ENCODE results near the gene SERTM2. TPM values are rescaled to one million over a fixed set of nuclear protein-coding genes. Genes with fewer than 3 reads are reported as not detected.

The SERTM2 gene
- total and polyA plus RNA-seq, 4 donors: 0.02 to 0.03 TPM; not detected in 2

DNA sequence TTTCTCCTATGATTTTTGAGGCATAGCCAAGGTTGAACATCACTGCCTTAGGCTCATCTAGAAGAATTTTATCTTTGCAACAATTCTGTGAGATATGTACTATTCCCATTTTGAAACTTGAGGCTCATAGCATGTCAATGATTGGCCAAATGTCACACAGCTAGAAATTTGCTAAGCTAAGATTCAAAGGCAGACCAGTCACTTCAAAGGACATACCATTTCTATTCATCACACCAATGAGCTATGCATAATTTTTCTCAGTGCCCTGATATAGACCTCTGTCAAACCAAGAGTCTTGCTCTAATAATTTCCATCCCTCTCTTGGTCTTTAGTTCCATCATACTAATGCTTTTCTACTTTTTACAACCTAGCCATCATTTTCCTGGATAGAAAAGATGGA is 27.6 kb upstream of the SERTM2 start:
- Histone ChIP-seq H3K27ac (ENCODE audit: low read depth in 1 of 2, low read length in 1 of 2) (no peak overlapping the region), H3K4me1 (ENCODE audit: control insufficient read depth in 5 of 5, insufficient read depth in 5 of 5, low read length in 5 of 5) (no peaks in the 10 kb centered on the region), H3K4me3 (no peak overlapping the region), H3K9ac (ENCODE audit: insufficient read depth in 1 of 2, low read length in 2 of 2) (no peak overlapping the region), H3K36me3 (ENCODE audit: control insufficient read depth in 4 of 4, insufficient read depth in 4 of 4, low read length in 4 of 4) (no peaks in the 10 kb centered on the region), H3K27me3 (ENCODE audit: control insufficient read depth in 3 of 3, insufficient read depth in 3 of 3, low read length in 2 of 3) (peaks cover 0 to 32% (median 0%) of the 10 kb centered on the region in 3 donors), H3K9me3 (ENCODE audit: control insufficient read depth in 4 of 4, insufficient read depth in 3 of 4, low read length in 3 of 4) (peaks cover 0 to 6% (median 0%) of the 10 kb centered on the region in 4 donors)
- no peak for DNase-seq
- no peak for ATAC-seq (ENCODE audit: insufficient read depth, low FRiP score)
- TF ChIP-seq, protein P1, sequence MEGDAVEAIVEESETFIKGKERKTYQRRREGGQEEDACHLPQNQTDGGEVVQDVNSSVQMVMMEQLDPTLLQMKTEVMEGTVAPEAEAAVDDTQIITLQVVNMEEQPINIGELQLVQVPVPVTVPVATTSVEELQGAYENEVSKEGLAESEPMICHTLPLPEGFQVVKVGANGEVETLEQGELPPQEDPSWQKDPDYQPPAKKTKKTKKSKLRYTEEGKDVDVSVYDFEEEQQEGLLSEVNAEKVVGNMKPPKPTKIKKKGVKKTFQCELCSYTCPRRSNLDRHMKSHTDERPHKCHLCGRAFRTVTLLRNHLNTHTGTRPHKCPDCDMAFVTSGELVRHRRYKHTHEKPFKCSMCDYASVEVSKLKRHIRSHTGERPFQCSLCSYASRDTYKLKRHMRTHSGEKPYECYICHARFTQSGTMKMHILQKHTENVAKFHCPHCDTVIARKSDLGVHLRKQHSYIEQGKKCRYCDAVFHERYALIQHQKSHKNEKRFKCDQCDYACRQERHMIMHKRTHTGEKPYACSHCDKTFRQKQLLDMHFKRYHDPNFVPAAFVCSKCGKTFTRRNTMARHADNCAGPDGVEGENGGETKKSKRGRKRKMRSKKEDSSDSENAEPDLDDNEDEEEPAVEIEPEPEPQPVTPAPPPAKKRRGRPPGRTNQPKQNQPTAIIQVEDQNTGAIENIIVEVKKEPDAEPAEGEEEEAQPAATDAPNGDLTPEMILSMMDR (IDR thresholded peaks at IDR 0.05; ENCODE audit: control extremely low read depth, extremely low read depth): no peak

DNA sequence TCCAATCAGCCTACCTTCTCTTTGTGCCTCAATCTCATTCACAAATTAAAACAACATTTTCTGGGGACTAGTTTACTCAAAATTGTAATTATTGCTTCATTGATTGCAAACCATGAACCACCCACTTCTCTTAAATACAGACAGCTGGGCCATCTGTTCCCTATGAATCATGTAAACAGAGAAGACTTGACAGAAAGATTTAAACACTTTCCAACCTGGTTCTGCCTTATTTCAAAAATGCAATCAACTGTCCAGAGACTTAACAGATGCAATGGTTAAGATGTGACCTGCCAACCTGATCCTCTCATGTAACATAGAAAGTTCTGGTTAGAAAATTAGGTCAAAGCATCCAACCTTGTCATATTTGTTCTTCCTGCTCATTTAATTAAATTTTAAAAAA is 20.8 kb upstream of the SERTM2 start:
- TF ChIP-seq, protein P1 (IDR thresholded peaks at IDR 0.05; ENCODE audit: control extremely low read depth, extremely low read depth): no peak
- peaks cover 0 to 18% (median 10%) of the 10 kb centered on the region in 3 donors for H3K27me3 ChIP-seq (ENCODE audit: control insufficient read depth in 3 of 3, insufficient read depth in 3 of 3, low read length in 2 of 3)
- H3K36me3 ChIP-seq (ENCODE audit: control insufficient read depth in 4 of 4, insufficient read depth in 4 of 4, low read length in 4 of 4): no peaks in the 10 kb centered on the region
- ATAC-seq (ENCODE audit: insufficient read depth, low FRiP score): no peak
- H3K4me1 ChIP-seq (ENCODE audit: control insufficient read depth in 5 of 5, insufficient read depth in 5 of 5, low read length in 5 of 5): no peaks in the 10 kb centered on the region
- DNase-seq: no peak
- no peak overlapping the region for H3K4me3 ChIP-seq
- H3K27ac ChIP-seq (ENCODE audit: low read depth in 1 of 2, low read length in 1 of 2): no peak overlapping the region
- H3K9me3 ChIP-seq (ENCODE audit: control insufficient read depth in 4 of 4, insufficient read depth in 3 of 4, low read length in 3 of 4): no peaks in the 10 kb centered on the region
- H3K9ac ChIP-seq (ENCODE audit: insufficient read depth in 1 of 2, low read length in 2 of 2): no peak overlapping the region

DNA sequence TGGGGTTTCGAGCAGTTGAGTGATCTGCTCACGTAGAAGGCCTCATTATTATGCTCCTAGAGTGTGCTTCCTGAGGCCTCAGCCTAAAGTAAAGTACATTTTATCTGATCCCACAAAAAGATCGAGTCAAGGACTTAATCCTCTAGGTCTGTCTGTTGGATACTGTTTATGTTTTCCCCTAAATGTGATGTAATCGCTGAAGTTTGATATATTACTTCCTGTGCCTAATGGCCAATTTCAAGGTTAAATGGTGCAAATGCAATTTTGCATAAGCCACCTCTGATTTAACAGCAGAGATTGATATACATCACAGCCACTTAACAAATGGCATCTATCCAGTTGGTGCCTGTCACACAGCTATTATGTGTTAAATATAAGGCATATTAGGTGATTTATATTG is 19.4 kb upstream of the SERTM2 start:
- TF ChIP-seq, protein P1 (IDR thresholded peaks at IDR 0.05; ENCODE audit: control extremely low read depth, extremely low read depth): no peak
- DNase-seq: no peak
- no peak overlapping the region for H3K4me3 ChIP-seq
- no peaks in the 10 kb centered on the region for H3K9me3 ChIP-seq (ENCODE audit: control insufficient read depth in 4 of 4, insufficient read depth in 3 of 4, low read length in 3 of 4)
- 60 to 79% methylated on average over 4 of the region's 4 CpGs for WGBS, 2 donors
- no peak overlapping the region for H3K27ac ChIP-seq (ENCODE audit: low read depth in 1 of 2, low read length in 1 of 2)
- H3K27me3 ChIP-seq (ENCODE audit: control insufficient read depth in 3 of 3, insufficient read depth in 3 of 3, low read length in 2 of 3): peaks cover 0 to 23% (median 15%) of the 10 kb centered on the region in 3 donors
- ATAC-seq (ENCODE audit: insufficient read depth, low FRiP score): no peak
- no peaks in the 10 kb centered on the region for H3K36me3 ChIP-seq (ENCODE audit: control insufficient read depth in 4 of 4, insufficient read depth in 4 of 4, low read length in 4 of 4)
- no peaks in the 10 kb centered on the region for H3K4me1 ChIP-seq (ENCODE audit: control insufficient read depth in 5 of 5, insufficient read depth in 5 of 5, low read length in 5 of 5)
- no peak overlapping the region for H3K9ac ChIP-seq (ENCODE audit: insufficient read depth in 1 of 2, low read length in 2 of 2)

DNA sequence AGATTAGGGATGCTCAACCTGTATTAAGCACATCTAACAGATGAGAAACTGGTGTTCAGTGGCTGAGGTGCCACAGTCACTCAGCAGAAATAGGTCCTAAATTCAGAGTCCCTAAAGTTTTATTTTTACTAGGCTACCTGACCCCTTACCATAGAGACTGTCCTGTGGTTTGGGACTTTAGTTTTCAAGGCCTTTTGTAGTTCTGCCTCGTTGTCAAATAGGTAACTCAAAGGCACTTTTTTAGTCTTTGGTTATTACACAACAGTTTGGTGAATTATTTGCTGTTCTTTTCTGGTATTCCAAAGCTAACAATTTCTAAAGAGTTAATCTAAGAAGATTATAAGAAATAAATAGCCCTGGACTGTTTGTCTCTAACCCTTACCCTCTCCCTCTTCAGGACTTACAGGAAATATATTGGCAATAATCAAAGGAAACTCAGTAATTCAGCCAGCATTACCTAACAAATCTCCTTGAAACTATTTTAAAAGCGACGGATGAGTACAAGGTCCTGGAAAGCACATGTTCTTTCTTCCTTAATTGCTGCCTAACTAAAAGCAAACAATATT is 12.8 kb upstream of the SERTM2 start:
- no peak for DNase-seq
- no peak for ATAC-seq (ENCODE audit: insufficient read depth, low FRiP score)
- no peaks in the 10 kb centered on the region for H3K9me3 ChIP-seq (ENCODE audit: control insufficient read depth in 4 of 4, insufficient read depth in 3 of 4, low read length in 3 of 4)
- H3K9ac ChIP-seq (ENCODE audit: insufficient read depth in 1 of 2, low read length in 2 of 2): no peak overlapping the region
- peaks cover 0 to 12% (median 10%) of the 10 kb centered on the region in 3 donors for H3K27me3 ChIP-seq (ENCODE audit: control insufficient read depth in 3 of 3, insufficient read depth in 3 of 3, low read length in 2 of 3)
- 62 to 81% methylated on average over 3 of the region's 3 CpGs for WGBS, 2 donors
- no peaks in the 10 kb centered on the region for H3K36me3 ChIP-seq (ENCODE audit: control insufficient read depth in 4 of 4, insufficient read depth in 4 of 4, low read length in 4 of 4)
- no peaks in the 10 kb centered on the region for H3K4me1 ChIP-seq (ENCODE audit: control insufficient read depth in 5 of 5, insufficient read depth in 5 of 5, low read length in 5 of 5)
- TF ChIP-seq, protein P1 (IDR thresholded peaks at IDR 0.05; ENCODE audit: control extremely low read depth, extremely low read depth): no peak
- no peak overlapping the region for H3K4me3 ChIP-seq
- H3K27ac ChIP-seq (ENCODE audit: low read depth in 1 of 2, low read length in 1 of 2): no peak overlapping the region
